ENCODE data around the gene USP40.
A peak's percentile ranks its signal among the peaks of the same experiment; 100 is the strongest.

The USP40 gene

DNA sequence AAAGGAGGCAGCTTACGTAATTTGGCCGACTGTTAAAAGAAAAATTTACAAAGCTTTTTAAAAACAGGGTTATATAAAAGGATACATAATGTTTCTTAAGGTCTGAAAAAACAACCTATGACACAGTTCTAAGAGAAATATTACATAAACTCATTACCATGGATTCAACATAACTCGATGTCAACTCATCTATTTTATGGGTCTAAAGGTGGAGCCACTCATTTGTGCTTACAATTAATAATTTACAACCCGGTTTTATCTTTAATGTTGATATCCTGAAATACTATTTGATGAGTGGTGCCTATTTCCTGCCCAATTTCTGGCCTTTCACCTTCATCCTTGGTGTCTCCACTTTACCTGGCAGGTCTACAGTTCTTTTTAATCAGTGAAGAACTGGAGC, 15.1 kb downstream of the USP40 start:
- no peak for DNase-seq

DNA sequence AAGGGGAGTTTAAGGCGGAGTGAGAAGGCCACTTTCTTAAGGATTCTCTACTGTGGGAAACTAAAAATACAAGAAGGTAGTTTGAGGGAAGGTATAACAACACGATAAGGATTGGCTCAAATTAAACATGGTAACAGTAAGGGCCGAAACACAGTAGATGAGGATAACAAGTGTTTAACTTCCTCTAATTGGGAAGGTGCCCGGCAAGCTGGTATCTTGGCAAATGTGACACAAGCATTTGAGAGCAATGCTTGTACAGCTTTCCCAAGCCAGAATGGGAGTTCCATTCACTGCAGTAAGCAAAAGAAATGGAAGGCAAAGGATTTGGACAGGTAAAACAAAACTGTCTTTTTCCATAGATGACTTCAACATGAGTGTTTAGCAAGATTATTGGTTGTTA, 19.8 kb downstream of the USP40 start:
- no peak for DNase-seq

GRCh38 chr2:233546101-233546500, 20.5 kb downstream of the USP40 start:
- DNase-seq, result no peak

DNA sequence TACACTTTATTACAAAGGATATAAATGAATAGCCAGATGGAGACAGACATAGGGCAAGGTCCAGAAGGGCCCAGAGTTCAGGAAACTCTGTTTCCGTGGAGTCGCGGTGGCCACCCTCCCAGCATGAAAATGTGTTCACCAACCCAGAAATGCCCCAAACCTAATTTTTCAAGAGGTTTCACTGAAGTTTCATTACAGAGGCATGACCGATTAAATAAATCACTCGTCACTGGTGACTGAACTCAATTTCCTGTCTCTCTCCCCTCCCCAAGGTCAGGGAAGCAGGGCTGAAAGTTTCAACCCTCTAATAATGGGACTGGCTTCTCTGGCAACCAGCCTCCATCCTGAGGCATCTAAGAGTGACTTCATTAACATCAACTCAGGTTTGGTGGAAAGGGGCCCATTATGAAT, 22.4 kb downstream of the USP40 start:
- DNase-seq, result peak; percentile 2

DNA sequence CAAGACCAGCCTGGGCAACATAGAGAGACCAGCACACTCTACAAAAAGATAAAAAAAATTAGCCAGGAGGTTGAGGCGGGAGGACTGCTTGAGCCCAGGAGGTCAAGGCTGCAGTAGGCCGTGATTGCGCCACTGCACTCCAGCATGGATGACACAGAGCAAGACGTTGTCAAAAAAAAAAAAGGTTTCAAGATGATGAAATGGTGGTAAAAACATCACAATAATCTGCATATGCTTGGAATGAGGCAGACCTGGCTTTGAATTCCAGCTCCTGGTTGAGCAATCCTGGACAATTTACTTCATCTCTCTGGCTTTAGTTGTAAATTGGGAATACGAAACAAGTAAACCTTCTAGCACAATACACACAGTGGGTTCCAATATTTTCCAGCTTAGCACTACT, 24.1 kb downstream of the USP40 start:
- DNase-seq, result peak; percentile 49

DNA sequence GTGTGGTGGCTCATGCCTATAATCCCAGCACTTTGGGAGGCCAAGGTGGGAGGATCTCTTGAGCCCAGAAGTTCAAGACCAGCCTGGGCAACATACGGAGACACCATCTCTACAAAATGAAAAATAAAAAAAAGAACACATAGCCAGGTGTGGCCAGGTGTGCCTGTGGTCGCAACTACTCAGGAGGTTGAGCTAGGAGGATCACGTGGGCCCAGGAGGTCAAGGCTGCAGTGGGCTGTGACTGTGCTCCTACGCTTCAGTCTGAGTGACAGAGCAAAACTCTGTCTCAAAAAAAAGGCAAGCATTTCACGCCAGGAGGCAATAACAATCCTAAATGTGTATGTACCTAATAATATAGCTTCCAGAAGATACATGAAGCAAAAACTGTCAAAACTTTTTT, 27.8 kb downstream of the USP40 start:
- DNase-seq, result no peak

DNA sequence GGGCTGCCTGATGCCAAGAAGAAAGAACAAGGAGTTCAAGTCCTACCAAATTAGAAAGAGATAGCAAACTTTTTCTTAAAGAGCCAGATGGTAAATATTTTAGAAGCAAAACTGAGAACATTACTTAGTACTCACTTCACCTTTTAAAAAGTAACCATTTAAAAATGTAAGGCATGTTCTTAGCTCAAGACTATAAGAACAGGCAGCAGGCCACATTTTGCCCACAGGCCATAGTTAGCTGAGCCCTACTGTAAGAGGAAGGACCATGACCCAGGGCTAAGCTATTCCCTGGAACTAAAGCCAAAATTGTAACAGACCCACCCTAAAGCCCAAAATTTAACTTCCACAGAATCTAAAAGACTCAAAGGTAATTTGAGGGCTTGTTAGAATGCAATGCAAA, 31.3 kb downstream of the USP40 start:
- no peak for DNase-seq

DNA sequence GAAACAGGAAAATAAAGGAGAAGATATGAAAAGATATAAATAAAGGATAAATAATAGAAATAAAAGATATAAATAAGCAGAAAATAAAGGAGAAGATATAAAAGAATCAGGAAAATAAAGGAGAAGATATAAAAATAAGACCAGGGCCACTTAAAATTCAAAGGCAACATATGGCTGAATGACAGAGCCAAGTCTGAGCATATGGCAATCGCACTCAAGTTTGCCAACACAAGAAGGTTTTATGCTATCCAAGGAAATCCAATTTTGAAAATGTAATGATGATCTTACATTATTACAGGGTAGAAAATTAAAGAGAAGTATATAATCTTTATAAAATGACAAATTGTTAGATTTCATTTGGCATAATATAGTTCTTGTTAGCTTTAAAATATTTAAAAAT, 33.6 kb downstream of the USP40 start:
- DNase-seq, result no peak

DNA sequence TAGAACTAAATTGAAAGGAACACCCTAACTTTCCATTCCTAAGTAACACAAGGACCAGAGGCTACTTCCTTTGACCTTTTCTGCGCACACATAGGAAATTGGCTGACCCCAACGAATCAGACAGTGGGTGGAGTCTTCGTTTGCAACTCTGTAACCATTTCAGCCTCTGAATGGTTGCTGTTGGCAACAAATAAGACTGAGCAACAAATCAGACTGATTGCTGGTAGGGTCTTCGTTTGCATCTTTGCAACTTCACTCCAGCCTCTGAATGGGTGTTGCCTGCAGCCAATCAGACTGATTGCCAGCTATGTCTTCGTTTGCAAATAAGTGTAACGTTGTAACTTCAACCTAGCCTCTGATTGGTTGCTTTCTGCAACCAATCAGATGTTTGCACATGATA, 34.6 kb downstream of the USP40 start:
- DNase-seq, result no peak

- DNase-seq, result no peak
Measured at GRCh38 chr2:233530381-233530780, 36.2 kb downstream of the USP40 start.

GRCh38 chr2:233528182-233528581, 38.4 kb downstream of the USP40 start:
- no peak for DNase-seq

DNA sequence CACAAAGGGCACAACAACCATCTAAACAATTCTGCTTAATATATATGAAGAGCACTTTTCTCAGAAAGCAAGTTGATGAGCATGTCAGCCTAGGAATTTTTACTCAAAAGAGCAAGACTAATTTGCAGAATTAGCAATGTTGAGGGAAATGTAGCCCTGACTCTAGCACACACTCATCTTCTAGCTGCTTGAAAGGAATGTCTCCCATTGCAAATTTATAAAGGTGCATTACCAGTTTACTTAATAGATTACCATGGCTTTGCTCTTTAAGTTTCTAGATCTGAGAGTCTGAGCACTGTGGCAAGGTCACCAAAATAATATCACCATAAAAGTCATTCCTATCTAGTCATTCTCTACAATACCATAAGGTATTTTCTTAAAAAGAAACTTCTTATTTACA, 40.8 kb downstream of the USP40 start:
- no peak for DNase-seq

GRCh38 chr2:233519787-233520611, 46.6 kb downstream of the USP40 start:
- DNase-seq, result no peak

- no peak for DNase-seq
Measured at GRCh38 chr2:233513953-233514655, 52.5 kb downstream of the USP40 start.

- DNase-seq, result no peak
Measured at GRCh38 chr2:233503947-233504637, 62.5 kb downstream of the USP40 start.

DNA sequence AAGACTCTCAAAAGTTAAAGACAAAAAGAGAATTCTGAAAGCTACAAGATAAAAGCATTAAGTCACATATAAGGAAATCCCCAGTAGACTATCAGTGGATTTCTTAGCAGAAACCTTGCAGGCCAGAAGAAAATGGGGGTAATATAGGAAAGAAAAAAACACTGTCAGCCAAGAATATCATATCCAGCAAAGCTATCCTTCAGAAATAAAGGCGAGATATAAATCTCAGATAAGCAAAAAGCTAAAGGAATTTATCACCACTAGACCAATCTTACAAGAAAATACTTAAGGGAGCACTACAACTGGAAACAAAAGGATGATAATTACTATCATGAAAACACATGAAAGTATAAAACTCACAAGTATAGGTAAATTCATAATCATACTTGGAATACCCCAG, 63.1 kb downstream of the USP40 start:
- DNase-seq, result no peak

- peak; percentile 68 for DNase-seq
Measured at GRCh38 chr2:233501198-233502076, 65.1 kb downstream of the USP40 start.

GRCh38 chr2:233499928-233500327, 66.7 kb downstream of the USP40 start:
- DNase-seq, result no peak

DNA sequence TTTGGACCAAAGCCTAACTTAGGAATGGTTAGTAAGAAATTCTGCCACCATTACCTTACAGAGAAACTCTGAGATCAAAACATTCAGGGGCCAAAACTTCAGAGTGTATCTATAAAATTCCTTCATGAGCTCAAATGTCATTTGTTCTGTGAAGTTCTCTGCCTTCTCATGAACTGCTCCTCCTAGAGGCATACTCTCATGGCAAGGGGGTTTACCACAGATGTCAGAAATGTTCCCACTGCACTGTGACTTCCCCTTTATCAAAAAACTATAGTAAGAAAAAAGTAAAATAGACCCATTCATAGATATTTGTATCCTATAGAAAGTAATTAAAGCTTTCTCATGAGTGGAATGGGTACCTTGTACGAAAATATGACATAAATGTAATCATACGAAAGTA, 68.5 kb downstream of the USP40 start:
- DNase-seq, result no peak

DNA sequence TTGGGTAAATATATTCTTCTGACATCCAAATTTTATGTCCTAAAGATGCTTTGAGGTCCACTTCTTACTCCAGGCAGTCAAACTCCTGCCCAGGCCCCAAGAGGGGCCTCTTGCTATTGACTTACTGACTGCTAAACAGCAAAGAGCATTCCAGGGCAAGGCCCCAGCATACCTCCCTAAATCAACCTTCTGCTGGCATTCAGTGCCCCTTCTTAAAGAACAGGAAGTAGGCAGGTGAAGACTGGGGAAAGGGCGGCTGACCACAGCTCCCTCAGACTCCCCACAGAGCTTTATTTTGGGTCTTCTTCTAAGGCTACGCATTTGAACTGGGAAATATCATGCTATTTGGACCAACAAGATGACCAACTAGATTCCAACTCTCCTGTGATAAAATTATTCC, 68.9 kb downstream of the USP40 start:
- DNase-seq, result no peak

DNA sequence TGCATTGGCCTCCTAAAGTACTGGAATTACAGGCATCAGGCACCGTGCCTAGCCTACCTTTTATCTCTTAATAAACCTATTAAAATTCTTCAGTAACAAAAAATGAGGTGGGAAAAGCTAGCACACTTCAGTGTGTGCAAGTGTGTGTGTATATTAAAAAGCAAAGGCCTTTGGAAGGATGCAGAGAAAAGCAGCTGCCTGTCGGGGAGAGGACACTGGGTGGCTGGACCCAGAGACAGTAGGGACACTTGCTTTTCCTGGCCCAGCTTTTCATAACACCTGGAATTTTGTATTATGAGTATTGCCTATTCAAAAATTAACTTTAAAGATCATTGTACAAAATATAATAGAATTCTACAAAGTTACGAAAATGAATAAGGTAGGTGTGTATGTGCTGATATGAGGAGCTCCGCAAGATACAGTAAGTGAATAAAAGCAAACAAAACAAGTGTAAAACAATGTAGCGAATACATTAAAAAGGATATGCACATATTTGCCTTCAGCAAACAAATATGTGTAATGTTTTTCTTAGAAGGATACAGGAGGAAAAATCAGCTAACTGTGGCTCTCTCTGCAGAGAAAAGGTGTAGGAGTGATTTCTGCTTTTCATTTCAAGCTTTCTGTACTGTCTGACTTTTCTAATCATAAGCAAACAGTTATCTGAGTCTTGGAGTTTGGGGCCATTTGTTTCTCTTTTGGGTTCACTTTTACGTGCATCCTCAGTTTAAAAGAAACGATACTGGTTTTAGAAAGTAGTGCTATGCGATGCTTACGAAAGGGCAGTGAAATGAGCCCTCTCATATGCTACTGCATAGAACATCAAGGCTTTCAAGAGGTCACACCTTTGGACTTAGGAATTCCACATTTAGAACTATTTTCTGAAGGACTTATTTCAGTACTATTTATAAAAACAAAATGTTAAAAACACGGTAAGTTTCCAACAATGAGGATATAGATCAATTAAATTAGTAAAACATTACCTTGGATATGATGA, 70.8 kb downstream of the USP40 start:
- DNase-seq, result no peak
